HG02678 (cell line): ENCODE data around the gene RAB44.
"Not testable (repeated sequence)": the region's sequence is repeated elsewhere in the genome, so short reads cannot be mapped to it uniquely, and the experiment has no call there.

ENCODE experiments used
- ATAC-seq: cut with Tn5 transposase; IDR thresholded peaks from one replicate; pipeline ENCODE4 v1.9.1; 2021; ENCODE audit warnings: mild to moderate bottlenecking, moderate library complexity; ENCODE audit not compliant: unreplicated experiment

Gene RAB44

DNA sequence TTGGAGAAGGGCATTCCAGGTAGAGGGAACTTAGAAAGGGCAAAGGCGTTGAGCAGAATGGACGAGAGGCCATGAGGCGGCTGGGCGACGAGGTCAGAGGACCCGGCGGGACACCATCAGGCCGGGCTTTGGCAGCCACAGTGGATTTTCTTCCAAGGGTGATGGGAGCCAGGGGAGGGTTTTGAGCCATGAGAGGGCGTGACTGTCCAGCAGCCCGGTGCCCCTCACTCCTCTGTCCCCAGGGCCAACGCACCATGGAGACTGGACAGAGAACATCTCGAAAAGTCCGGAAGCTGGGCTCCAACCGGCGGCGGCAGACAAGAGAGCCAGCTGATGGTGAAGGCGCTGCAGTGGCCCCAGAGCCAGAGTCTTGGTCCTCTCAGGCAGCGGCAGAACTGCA is 6.4 kb downstream of the RAB44 start:
- no peak for ATAC-seq

GRCh38 chr6:36704961-36705577 is 7.4 kb downstream of the RAB44 start:
- not testable (repeated sequence) for ATAC-seq

DNA sequence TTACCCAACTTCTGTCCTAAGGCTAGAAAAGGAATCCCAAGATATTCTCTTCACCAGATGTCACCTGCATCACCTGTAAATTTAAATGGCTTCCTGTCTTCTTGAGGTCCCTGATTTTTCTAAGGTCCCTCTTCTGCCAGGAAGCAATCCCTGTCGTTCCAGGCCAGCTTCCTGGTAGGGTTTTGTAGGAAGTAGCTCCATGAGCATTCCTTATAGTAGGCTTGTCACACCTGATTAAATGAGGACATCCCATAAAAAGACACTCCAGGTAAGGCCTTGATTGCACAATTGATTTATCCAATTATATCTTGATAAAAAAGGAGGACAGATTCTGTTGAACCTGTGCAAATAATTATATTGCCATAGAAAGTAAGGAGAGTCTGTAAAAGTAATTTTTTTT is 8.7 kb downstream of the RAB44 start:
- no peak for ATAC-seq

DNA sequence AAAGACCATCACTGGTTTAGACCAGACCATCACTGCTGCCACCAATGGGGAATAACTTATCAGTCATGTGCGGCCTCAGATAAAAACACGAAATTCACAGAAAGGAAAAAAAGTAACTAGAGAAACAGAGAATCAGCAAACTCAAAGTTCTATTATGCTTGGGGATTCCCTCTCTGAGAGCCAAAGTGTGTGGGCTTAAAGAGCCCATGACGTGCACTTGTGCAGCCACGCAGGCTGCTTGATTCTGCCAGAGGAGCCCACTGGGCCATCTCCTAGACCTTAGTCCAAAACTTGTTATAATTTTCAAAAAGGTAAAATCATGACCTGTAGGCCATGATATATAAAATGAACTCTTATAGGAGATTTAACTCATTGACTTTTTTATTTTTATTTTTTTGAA is 15.2 kb downstream of the RAB44 start:
- no peak for ATAC-seq

GRCh38 chr6:36713846-36714245 is 16.2 kb downstream of the RAB44 start:
- no peak for ATAC-seq

- no peak for ATAC-seq
These were observed 16.9 kb downstream of the RAB44 start for GRCh38 chr6:36714511-36714910.

DNA sequence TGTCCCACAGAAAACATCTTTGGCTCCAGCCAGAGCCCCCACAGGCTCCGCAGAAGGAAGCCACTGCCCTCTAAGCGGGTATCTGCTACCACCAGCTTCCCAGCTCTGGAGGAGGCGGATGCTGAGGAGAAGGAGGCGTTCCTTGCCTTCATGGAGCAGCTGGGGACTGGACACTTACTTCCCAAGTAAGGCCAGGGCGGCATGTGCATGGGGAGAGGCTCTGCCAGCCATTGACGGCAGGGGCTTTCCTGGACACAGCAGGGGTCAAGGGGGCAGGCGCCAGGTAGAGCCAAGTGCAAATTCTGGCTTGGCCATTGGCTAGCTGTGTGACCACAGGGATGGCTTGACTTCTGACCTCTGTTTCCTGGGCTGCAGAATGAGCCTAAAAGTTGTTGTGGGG is 17.8 kb downstream of the RAB44 start:
- no peak for ATAC-seq

DNA sequence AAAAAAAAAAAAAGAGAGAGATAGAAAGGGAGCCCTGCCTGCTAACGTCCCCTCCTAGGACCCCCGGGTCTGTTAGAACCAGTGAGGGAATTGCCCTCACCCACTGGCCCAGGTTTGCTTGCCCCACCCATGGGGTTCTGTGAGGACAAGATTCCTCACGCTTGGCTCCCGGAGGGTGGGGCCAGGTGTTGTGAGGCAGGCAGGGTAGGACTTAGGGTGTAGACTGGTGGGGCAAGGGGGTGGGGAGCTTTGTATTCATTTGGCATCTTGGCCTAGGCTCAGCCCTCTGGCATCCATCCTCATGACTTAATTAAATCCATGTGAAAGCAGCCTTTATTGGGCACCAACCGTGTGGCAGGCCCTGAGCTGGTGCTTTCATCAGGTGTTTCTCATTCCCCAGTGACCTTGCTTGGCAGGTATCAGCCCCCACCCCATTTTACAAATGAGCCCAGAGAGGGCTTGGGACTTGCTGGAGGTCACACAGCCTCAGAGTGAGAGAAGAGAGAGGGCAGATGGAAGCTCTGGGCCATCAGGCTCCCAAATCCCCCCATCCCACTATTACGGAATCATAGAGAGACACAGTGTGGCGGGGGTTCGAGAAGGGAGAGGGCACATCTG is 19.0 kb downstream of the RAB44 start:
- ATAC-seq = no peak

- no peak for ATAC-seq
These were observed 19.7 kb downstream of the RAB44 start for GRCh38 chr6:36717231-36717825.

- no peak for ATAC-seq
These were observed 20.4 kb downstream of the RAB44 start for GRCh38 chr6:36717871-36718540.

DNA sequence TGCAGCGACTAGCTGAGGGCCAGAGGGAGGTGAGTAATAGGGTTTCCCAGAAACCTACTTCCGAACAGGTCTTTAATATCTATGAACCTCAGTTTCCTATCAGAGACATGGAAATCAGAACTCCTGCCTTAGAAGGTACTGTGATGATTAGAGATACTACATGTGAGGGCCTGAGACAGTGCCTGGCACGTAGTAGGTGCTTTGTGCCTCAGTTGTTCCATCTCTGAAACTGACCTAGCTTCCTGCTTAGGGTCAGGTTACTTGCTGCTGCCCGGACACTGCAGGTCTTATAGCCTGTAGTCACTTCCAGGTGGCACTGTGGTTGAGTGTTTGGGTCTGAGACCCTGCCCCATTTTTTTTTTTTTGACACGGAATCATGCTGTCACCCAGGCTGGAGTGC is 20.9 kb downstream of the RAB44 start:
- no peak for ATAC-seq

DNA sequence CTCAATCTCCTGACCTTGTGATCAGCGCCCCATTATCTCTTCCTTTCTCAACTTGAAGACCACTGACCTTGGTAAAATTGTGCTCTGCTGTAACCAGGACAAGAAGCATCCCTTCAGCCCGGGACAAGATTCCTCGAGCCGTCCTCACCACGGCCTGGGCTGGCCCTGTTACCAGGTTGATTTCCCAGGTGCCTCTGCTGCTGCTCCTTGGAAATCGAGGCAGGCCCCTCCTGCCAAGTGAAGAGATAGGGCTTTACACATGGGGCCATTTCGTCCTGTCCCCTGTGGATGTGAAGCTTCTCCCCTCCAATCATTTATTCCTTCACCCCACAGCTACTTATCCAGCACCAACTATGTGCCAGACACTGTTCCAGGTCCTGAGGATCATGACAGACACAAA is 21.5 kb downstream of the RAB44 start:
- no peak for ATAC-seq

- ATAC-seq = no peak
These were observed 22.9 kb downstream of the RAB44 start for GRCh38 chr6:36720251-36721141.

DNA sequence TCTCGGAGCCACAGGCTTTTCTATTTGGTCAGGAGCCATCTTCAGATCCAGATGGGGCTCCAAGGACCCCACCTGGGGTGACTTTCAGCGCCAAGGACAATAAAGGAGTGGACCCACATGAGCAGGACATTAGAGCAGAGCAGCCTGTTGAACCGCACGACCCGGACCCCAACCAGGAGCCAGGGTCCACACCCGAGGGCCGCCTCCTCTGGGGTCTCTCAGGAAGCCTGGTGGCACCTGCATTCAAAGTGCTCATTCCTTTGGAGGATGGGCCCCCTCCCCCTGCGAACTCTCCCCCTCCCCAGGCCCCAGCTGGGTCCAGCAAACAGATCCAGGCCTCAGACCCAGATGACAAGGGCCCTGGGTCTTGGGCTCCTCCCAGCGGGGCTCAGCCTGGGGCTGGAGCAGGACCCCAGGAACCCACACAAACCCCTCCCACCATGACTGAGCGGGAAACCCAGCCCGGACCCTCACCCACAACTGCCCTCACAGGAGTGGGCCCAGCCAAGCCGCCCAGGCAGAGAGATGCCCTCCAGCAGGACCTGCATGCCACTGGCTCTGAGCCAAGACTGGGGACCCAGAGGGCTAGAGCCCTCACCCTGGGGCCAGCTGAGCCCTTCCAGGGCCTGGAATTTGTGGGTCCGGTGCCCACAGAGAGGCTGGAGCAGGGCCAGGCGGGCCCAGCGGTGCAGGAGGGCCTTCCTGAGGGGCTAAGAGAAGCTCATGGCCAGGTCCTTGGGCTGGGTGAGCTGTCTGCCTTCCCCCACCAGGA is 23.9 kb downstream of the RAB44 start:
- no peak for ATAC-seq

DNA sequence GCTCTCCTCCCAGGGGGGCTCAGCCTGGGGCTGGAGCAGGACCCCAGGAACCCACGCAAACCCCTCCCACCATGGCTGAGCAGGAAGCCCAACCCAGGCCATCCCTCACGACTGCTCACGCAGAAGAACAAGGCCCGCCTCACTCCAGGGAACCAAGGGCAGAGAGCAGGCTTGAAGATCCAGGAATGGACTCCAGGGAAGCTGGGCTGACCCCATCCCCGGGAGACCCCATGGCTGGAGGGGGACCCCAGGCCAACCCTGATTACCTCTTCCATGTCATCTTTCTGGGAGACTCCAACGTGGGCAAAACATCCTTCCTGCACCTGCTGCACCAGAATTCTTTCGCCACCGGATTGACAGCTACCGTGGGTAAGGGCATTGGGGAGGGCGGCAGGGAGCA is 24.7 kb downstream of the RAB44 start:
- no peak for ATAC-seq

DNA sequence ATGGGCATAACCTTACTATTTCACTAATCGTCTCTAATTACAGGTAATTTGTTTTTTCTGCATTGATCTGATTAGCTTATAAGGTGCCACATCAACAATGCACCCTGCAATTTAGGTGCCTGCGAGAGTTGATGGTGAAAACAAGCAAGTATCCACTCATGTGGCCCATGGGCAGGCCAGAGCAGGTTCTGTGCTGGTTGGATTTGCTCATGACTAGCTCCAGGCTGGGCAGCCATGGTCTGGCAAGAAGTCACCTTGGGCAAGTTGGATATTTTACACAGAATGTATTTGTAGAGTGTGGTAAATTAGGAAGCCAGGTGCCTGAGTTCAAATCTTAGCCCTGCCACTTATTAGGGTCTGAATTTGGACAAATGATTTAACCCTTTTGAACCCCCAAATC is 25.3 kb downstream of the RAB44 start:
- ATAC-seq = no peak

GRCh38 chr6:36723992-36724391 is 26.4 kb downstream of the RAB44 start:
- ATAC-seq = not testable (repeated sequence)

- no peak for ATAC-seq
These were observed 27.1 kb downstream of the RAB44 start for GRCh38 chr6:36724514-36725390.

DNA sequence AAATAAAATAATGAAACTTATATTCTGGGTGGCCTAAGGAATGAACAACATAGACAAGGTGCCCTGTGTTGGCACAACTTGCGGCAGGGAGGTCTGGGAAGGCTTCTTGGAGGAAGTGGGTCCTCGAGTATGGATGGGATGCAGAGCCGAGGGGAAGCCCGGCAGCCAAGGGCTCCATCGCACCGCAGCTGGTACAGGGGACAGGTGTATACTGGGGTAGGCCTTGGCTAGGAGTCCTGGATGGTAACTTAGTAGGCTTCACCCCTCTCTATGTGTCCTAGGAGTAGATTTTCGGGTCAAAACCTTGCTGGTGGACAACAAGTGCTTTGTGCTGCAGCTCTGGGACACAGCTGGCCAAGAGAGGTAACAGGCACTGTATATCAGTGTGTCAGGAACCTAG is 28.0 kb downstream of the RAB44 start:
- ATAC-seq = no peak
